Measurements from ENCODE around the gene FN1.

- TF ChIP-seq CTCF (IDR thresholded peaks at IDR 0.05) (no peak), EZH2 (IDR thresholded peaks at IDR 0.05; ENCODE audit: borderline replicate concordance, insufficient read depth, low read depth, low read length, poor library complexity, severe bottlenecking) (no peak)
Measured at GRCh38 chr2:215365184-215365658, 70.6 kb downstream of the FN1 start.
